22Rv1 (cell line): ENCODE measurements around the gene KCNF1.

Source experiments
- H3K27ac ChIP-seq: fragments of 450-650 bp; 2 replicates; pipeline ENCODE4 v1.5.1; 2017
- CTCF ChIP-seq: fragments of 450-650 bp; IDR thresholded peaks from 2 replicates; pipeline ENCODE4 v1.5.1; 2017; ENCODE audit warnings: mild to moderate bottlenecking
- ZFX ChIP-seq: fragments of 450-650 bp; IDR thresholded peaks from 2 replicates; pipeline ENCODE4 v1.6.1; 2017; ENCODE audit warnings: antibody characterized with exemption, borderline replicate concordance

Gene KCNF1

GRCh38 chr2:10922307-10923007 is 10.7 kb downstream of the KCNF1 start:
- no peak for TF ChIP-seq ZFX
- no peak for TF ChIP-seq CTCF
- H3K27ac ChIP-seq: no peak overlapping the region

DNA sequence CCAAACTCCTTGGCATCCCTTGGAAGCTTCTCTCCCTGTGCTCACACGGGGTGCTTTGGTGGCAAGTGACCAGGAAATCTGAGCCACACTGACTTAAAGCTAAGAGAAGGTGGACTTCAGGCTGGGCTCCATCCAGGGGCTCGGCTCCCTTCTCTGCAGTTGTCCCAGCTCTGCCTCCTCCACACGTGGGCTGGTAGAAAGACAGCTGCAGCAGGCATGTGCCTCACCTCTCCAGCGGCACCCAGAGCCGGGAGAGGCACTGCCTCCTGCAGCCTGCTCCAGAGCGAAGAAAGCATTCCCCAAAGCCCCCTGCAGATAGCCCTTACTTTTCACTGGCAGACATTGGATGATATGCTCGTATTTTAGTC is 11.3 kb downstream of the KCNF1 start:
- TF ChIP-seq ZFX: no peak
- TF ChIP-seq CTCF: no peak
- H3K27ac ChIP-seq: no peak overlapping the region

DNA sequence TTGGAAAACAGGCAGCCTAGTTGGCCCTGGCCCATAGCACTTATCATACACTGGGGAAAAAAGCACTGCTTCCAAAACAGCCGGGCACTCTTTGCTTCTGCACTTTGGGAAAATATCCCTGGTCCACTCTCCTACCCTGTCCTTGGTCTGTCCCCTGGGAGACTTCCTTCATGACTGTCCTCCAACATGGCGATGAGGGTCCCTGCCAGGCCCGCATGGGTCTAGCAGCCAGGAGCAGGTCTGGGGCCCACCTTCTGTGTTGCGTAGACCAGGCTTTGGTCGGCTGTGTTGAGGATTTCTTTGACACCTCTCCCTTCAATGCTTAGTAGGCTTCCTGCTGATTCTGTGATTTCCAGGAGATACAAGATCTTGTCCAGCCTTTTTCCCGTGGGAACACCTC is 12.2 kb downstream of the KCNF1 start:
- no peak overlapping the region for H3K27ac ChIP-seq
- TF ChIP-seq ZFX (no peak), CTCF (no peak)

DNA sequence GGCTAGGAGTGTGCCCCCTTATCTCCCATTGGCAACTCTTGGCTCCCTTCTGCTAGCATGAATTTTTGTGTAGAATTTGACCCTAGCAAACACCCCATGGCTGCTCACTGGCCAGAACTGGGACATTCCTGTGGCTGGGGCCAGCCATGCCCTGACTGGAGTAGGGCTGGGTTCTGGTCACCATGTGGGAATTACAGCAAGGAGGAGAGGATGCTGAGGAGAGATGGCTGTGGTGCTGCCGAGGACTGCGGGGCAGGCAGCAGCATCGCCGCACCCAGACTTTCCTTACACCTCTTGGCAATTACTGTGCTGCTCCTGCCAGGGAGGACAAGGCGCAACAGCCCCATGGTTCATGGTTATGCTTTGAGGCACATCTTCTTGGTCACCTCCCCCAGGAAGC is 12.7 kb downstream of the KCNF1 start:
- H3K27ac ChIP-seq: no peak overlapping the region
- TF ChIP-seq ZFX (no peak), CTCF (no peak)

GRCh38 chr2:10924859-10925258 is 13.1 kb downstream of the KCNF1 start:
- H3K27ac ChIP-seq: no peak overlapping the region
- TF ChIP-seq CTCF (no peak), ZFX (no peak)

DNA sequence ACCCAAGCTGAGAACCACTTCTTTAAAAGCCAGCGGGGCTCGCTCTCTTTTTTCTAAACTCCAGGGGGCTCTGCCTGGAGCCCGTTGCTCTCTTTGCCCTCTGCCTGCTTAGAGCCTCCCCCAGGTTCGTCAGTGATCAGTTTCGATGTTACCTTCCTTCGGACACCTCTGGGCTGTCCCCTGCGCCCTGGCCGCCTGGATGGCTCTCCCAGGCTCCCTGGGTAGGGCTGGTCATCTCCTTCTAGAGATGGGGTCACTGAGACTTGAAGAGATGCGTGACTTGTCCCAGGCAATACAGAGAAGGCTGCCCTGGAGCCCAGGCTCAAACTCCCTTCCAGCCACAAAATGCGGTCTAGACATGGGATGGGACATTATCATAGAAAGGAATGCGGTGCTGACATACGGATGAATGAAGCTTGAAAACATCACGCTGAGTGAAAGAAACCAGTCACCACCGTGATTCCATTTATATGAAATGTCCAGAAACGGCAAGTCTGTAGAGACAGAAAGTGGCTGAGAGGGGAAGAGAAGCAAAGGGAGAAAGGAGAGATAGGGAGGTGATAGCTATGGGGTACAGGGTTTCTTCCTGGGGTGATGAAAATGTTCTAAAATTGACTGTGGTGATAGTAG is 14.6 kb downstream of the KCNF1 start:
- no peak for TF ChIP-seq ZFX
- TF ChIP-seq CTCF: no peak
- no peak overlapping the region for H3K27ac ChIP-seq

DNA sequence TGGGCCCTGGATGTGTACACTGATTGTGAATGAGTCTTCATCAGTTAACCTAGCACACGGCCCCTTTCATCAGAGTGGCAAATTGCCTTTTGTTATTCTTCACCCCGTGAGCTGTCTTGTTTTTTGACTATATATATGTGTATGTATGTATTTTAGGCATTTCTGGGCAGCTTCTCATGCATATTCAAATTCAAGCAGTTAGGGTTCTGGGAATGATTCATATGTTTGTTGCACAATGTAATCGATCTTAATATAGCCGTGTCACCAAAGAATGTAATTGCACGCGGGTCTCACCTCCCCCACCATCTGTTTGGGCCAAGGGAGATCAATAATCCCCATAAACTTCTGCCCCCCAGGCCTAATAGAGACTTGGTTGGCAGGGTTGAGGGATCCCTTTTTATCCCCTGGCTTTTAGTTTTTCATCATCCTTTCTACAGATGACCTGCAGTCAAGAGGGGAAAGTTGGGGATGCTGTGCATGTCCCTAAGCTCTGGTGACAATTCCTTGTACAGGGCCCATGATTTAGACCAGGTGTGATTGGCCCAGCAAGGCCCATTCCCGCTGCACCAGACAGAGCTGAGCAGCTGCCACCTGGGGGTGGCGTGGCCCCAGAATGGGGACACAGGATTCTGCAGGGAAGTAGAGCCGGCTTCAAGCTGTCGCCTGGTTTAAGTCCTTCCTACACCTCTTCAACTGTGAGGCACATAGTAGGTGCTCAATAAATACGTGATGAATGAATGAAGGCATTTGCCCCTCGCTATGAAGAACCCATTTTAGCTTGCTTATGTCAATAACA is 19.2 kb downstream of the KCNF1 start:
- H3K27ac ChIP-seq: no peak overlapping the region
- no peak for TF ChIP-seq CTCF
- no peak for TF ChIP-seq ZFX
